GM10847 (cell line): Measurements from ENCODE around the gene NCEH1.

Experiments
- POLR2A ChIP-seq: IDR thresholded peaks from 2 replicates; pipeline ENCODE4 v1.6.1; 2011; ENCODE audit not compliant: insufficient read length; ENCODE audit errors: extremely low read depth

The NCEH1 gene

DNA sequence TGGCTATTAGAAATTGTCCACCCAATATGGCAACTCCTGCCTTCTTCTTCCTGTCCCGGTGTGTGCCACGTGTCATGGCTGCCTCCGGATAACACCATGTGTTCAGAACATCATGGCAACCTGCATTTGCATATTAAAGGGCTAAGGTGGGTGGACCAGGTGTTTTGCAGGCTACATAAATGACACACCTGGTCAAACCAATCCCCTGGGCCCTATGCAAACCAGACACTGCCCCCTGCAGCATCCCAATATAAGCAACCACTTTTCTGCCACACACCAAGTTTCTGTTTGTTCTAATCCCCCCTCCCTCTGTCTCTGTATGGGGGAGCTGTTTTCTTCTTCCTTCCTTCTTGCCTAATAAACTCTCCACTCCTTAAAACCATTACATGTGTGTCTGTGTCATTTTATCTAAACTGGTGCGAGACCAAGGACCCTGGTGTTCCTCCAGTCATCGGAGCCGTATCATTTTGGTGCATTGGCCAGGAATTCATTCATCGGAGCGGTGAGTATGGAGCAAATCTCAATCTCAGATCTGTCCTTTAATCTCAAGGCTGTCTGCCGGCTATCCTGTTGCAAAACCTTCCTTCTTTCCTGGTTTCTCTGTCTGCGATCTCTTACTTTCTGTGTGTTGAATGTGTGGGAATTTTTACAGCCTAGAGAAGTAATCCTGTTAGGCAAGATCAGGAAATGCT lies 44.5 kb downstream of the NCEH1 start:
- TF ChIP-seq POLR2A, result no peak

DNA sequence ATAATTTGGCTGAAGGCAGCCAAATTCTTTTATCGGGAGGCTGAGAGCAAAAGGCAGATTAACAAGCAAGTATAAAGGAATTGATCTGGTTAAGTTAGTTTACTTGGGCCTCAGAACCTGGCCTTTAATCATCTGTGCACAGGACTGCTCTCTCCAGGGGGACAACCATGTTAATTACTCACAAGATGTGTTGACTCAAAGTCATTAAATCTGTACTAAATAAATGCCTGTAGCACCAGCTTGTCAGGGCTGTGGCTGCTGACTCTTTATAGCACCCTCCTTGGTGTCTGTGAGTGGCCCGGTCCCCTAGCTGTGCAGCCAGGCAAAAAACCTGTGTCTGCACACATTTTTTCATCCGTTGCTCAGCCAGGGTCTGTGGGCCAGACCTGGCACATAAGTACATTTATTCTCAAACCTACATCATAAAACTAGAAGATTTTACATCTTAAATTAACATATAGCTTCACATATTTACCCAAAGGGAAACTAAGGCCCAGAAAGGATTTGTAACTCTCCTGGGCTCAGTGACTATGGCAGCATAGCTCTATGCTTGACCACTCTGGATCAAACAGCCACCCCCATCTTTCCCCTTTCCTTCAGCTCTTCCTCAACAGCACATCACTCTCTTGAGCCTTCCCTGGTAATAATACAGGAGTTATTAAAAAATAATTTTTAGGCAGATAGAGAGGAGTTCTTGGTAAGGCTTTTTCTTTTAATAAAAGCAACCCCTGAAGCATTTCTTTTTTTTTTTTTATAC lies 51.4 kb downstream of the NCEH1 start:
- TF ChIP-seq POLR2A, result no peak

DNA sequence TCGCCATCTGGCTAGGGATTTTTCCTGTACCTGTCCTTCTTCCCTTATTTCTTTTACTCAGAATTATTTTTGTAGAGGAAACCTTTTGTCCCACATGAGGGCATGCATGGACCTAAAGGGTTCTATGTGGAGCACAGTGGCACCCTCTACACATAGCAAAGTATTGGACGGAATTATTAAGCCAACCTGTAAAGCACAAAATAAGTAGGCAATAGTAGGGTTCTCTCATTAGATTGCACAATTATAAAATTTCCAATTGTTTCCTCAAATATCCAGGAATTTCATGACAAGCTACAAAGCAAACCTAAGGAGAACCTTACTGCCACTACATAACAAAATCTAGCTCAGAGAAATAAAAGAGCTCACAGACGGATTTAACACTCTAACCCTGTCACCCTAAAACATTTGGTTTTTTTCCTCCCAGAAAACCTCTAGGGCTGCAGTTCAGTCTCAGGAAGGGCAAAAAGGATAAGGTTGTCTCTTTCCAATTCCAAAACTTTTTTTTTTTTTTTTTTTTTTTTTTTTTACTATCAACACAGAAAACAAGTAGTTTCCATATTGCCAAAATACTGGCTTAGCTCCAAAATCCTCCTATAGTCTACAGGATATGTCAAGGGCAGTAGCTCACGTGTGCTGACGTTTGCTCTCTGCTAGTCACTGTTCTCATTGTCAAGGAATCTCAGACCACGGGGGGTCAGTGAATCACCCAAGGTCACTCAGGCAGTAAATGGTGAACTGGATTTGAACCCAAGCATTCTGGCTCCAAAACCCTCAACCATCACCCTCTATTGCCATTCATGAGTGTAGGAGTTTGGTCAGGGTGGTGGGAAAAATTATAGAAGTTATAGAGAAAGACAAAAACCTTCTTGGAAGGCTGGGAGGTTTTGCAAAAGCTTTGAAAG lies 52.3 kb downstream of the NCEH1 start:
- TF ChIP-seq POLR2A, result no peak

- TF ChIP-seq POLR2A, result no peak
Measured at GRCh38 chr3:172656602-172657001, 54.3 kb downstream of the NCEH1 start.

DNA sequence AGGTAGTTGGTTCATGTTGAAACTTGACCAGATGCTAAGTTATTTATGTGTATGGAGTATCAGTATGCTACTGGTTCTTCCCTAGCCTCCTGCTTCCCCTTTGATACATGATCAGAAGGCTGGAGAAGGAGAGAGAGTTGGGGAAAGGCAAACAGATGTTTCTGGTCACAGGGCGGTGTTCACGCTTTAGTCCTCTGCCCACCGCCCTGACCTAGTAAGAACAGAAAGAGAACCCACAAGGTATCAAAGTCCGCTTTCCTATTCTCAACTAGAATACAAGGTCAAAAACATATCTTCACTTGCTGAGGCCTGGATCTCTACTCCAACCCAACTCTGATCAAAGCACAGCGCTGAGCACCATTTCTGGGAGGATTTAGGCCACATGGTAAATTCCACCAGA lies 55.5 kb downstream of the NCEH1 start:
- TF ChIP-seq POLR2A, result no peak

- no peak for TF ChIP-seq POLR2A
Measured at GRCh38 chr3:172654470-172654869, 56.4 kb downstream of the NCEH1 start.

DNA sequence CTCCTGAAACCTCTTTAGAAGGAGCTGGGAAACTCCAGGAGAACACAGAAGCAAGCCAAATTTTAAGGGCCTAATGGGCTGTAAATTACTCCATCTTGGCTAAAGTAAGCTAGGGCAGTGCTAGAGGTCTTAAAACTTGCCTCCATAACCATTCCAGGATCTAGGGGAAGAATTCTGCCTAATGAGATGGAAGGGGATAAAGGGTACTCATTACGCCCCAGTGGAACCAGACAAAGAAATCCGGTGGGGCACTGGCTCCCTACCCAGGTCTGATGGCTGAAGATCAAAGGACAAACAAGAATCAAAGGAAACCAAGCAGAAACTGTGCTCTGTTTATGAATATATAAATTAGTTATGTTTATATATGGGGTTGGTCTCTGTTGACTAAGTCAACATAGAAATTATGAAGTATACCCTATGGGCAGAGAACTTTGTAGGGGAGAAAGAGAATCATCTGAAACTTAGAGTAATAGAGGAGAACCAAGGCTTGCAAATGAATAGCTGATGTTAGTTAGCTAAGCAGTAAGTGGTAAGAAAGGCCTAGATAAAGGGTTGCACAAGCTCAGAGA lies 57.8 kb downstream of the NCEH1 start:
- TF ChIP-seq POLR2A, result no peak

GRCh38 chr3:172651936-172652625 lies 58.8 kb downstream of the NCEH1 start:
- no peak for TF ChIP-seq POLR2A

GRCh38 chr3:172649987-172650386 lies 60.9 kb downstream of the NCEH1 start:
- TF ChIP-seq POLR2A, result no peak

DNA sequence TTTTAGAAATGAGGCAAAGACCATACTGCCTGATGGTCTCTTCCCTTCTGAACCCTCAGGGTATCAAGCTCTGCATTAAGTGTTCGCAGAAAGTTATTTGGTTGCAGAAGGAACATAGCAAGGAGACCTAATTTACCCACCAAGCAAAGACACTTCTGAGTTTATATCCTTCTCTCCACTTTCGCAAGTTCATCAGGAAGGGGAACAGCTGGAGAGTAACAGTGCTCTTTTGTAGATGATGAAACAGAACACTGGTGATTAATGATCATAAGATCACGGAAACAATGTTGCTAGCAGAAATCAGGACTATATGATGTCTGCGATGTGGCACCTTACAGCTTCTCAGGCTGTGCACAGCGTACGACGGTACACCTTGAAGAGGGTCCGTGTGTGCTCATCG lies 62.1 kb downstream of the NCEH1 start:
- no peak for TF ChIP-seq POLR2A

- TF ChIP-seq POLR2A, result no peak
Measured at GRCh38 chr3:172647823-172648222, 63.0 kb downstream of the NCEH1 start.

GRCh38 chr3:172647080-172647479 lies 63.8 kb downstream of the NCEH1 start:
- no peak for TF ChIP-seq POLR2A

- no peak for TF ChIP-seq POLR2A
Measured at GRCh38 chr3:172646439-172647015, 64.3 kb downstream of the NCEH1 start.

DNA sequence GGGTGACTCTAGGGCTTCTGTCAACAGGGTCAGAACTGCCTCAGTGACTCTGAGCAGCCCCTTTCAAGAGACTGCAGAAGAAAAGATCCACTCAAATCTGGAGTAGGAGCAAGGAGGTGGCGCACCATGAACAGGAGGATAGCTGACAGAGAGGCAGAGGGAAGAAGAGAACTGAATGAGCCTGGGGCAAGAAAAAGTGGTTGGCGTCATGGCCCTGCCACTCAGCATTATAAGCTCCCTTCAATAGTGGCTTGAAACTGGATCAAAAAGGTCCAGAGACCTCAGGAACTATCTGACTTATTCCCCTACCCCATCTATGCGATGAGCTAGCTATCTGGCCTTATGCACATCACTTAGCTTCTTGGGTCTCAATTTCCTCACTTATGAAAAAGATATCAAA lies 66.6 kb downstream of the NCEH1 start:
- TF ChIP-seq POLR2A, result no peak

DNA sequence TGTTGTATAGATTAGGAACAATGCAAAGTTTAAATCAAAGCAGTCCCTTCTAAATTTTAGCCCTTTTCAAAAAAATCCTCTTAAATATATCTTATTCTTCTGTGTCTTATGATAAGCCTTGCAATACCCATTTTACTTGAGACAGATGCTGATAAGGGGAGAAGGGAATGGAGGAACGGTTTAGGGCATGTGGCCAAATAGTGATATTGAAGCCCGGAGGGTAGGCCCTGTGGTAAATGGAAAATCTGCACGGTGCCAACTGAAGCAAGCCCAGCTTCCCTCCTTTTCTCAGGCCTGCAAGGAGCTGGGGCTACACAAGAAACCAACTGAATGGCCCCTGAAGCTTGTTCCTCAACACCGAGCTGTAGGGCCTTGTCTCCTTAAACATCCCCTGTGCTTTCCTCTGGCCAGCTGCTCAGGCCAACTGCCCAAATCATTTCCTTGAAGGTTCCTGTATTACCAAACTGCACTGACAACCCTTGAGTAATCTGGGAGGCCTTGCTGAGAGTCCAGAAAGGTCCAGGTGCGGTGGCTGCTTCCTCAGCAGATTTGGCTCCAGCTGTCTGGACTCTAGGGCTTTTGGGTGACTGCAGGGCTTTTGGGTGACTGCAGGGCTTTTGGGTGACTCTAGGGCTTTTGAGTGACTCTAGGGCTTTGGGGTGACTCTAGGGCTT lies 67.2 kb downstream of the NCEH1 start:
- TF ChIP-seq POLR2A, result no peak
